HUES6 (cell line): ENCODE data around the gene UBAC2.

Experiments
- H3K27ac ChIP-seq: 2 replicates; pipeline ENCODE4 v1.7.0; 2013; ENCODE audit warnings: low read depth, mild to moderate bottlenecking, low read length, inconsistent platforms
- H3K27me3 ChIP-seq: 2 replicates; pipeline ENCODE4 v1.6.1; 2013; ENCODE audit warnings: low read length; ENCODE audit not compliant: control insufficient read depth, insufficient read depth
- H3K36me3 ChIP-seq: 2 replicates; pipeline ENCODE4 v1.6.1; 2013; ENCODE audit warnings: low read length; ENCODE audit not compliant: control insufficient read depth, insufficient read depth
- H3K4me1 ChIP-seq: 2 replicates; pipeline ENCODE4 v1.6.1; 2013; ENCODE audit warnings: low read length; ENCODE audit not compliant: control insufficient read depth, insufficient read depth
- H3K4me3 ChIP-seq: 2 replicates; pipeline ENCODE4 v1.5.1; 2013; ENCODE audit warnings: low read depth, low read length
- H3K9ac ChIP-seq: one replicate; pipeline ENCODE4 v1.6.1; 2013; ENCODE audit warnings: mild to moderate bottlenecking, low read length
- H3K9me3 ChIP-seq: 2 replicates; pipeline ENCODE4 v1.6.1; 2013; ENCODE audit warnings: low read depth, low read length; ENCODE audit not compliant: control insufficient read depth, insufficient read depth

UBAC2 gene

GRCh38 chr13:99379856-99380801 lies 179.5 kb downstream of the UBAC2 start:
- Histone ChIP-seq H3K4me3 (no peak overlapping the region), H3K27me3 (no peaks in the 10 kb centered on the region), H3K4me1 (peaks cover 26% of the 10 kb centered on the region), H3K9ac (no peak overlapping the region), H3K9me3 (no peaks in the 10 kb centered on the region), H3K36me3 (peaks cover 15% of the 10 kb centered on the region), H3K27ac (no peak overlapping the region)

- H3K4me1 ChIP-seq: peaks cover 29% of the 10 kb centered on the region
- H3K27ac ChIP-seq: no peak overlapping the region
- H3K4me3 ChIP-seq: no peak overlapping the region
- peaks cover 24% of the 10 kb centered on the region for H3K36me3 ChIP-seq
- no peaks in the 10 kb centered on the region for H3K9me3 ChIP-seq
- H3K27me3 ChIP-seq: no peaks in the 10 kb centered on the region
- no peak overlapping the region for H3K9ac ChIP-seq
Measured at GRCh38 chr13:99380921-99381645, 180.4 kb downstream of the UBAC2 start.

- no peaks in the 10 kb centered on the region for H3K27me3 ChIP-seq
- H3K4me1 ChIP-seq: peaks cover 36% of the 10 kb centered on the region
- H3K27ac ChIP-seq: no peak overlapping the region
- H3K4me3 ChIP-seq: no peak overlapping the region
- H3K36me3 ChIP-seq: peaks cover 25% of the 10 kb centered on the region
- H3K9ac ChIP-seq: no peak overlapping the region
- no peaks in the 10 kb centered on the region for H3K9me3 ChIP-seq
Measured at GRCh38 chr13:99381766-99382165, 181.1 kb downstream of the UBAC2 start.

GRCh38 chr13:99382428-99383133 lies 181.9 kb downstream of the UBAC2 start:
- peaks cover 40% of the 10 kb centered on the region for H3K4me1 ChIP-seq
- peaks cover 21% of the 10 kb centered on the region for H3K36me3 ChIP-seq
- H3K9ac ChIP-seq: no peak overlapping the region
- no peaks in the 10 kb centered on the region for H3K27me3 ChIP-seq
- H3K27ac ChIP-seq: no peak overlapping the region
- H3K4me3 ChIP-seq: no peak overlapping the region
- no peaks in the 10 kb centered on the region for H3K9me3 ChIP-seq

GRCh38 chr13:99383511-99383921 lies 182.9 kb downstream of the UBAC2 start:
- H3K36me3 ChIP-seq: peaks cover 21% of the 10 kb centered on the region
- H3K27me3 ChIP-seq: no peaks in the 10 kb centered on the region
- peaks cover 39% of the 10 kb centered on the region for H3K4me1 ChIP-seq
- no peak overlapping the region for H3K4me3 ChIP-seq
- no peak overlapping the region for H3K27ac ChIP-seq
- no peaks in the 10 kb centered on the region for H3K9me3 ChIP-seq
- H3K9ac ChIP-seq: no peak overlapping the region

GRCh38 chr13:99383946-99384345 lies 183.3 kb downstream of the UBAC2 start:
- Histone ChIP-seq H3K27ac (no peak overlapping the region), H3K27me3 (no peaks in the 10 kb centered on the region), H3K9ac (no peak overlapping the region), H3K36me3 (peaks cover 21% of the 10 kb centered on the region), H3K4me3 (no peak overlapping the region), H3K9me3 (no peaks in the 10 kb centered on the region), H3K4me1 (peaks cover 34% of the 10 kb centered on the region)

GRCh38 chr13:99384468-99384867 lies 183.8 kb downstream of the UBAC2 start:
- H3K27ac ChIP-seq: no peak overlapping the region
- H3K27me3 ChIP-seq: no peaks in the 10 kb centered on the region
- no peaks in the 10 kb centered on the region for H3K9me3 ChIP-seq
- H3K36me3 ChIP-seq: peaks cover 21% of the 10 kb centered on the region
- H3K4me1 ChIP-seq: peaks cover 29% of the 10 kb centered on the region
- no peak overlapping the region for H3K4me3 ChIP-seq
- H3K9ac ChIP-seq: no peak overlapping the region

- Histone ChIP-seq H3K9me3 (no peaks in the 10 kb centered on the region), H3K4me1 (peaks cover 22% of the 10 kb centered on the region), H3K27me3 (no peaks in the 10 kb centered on the region), H3K27ac (no peak overlapping the region), H3K36me3 (peaks cover 21% of the 10 kb centered on the region), H3K4me3 (no peak overlapping the region), H3K9ac (no peak overlapping the region)
Measured at GRCh38 chr13:99385161-99385560, 184.5 kb downstream of the UBAC2 start.

GRCh38 chr13:99385940-99386339 lies 185.3 kb downstream of the UBAC2 start:
- H3K4me1 ChIP-seq: peaks cover 18% of the 10 kb centered on the region
- H3K27ac ChIP-seq: no peak overlapping the region
- peaks cover 20% of the 10 kb centered on the region for H3K36me3 ChIP-seq

GRCh38 chr13:99386495-99386894 lies 185.8 kb downstream of the UBAC2 start:
- Histone ChIP-seq H3K4me1 (peaks cover 18% of the 10 kb centered on the region), H3K36me3 (peaks cover 15% of the 10 kb centered on the region), H3K27me3 (no peaks in the 10 kb centered on the region), H3K9ac (no peak overlapping the region), H3K4me3 (no peak overlapping the region), H3K9me3 (no peaks in the 10 kb centered on the region), H3K27ac (no peak overlapping the region)

More at GRCh38 chr13:99385940-99386339, 185.3 kb downstream of the UBAC2 start:
- Histone ChIP-seq H3K9me3 (no peaks in the 10 kb centered on the region), H3K9ac (no peak overlapping the region), H3K4me3 (no peak overlapping the region), H3K27me3 (no peaks in the 10 kb centered on the region)
